T-cell (primary cell): ENCODE data around the gene PIEZO2. TPM values are rescaled to one million over a fixed set of nuclear protein-coding genes. Genes with fewer than 3 reads are reported as not detected.

Experiments used
- ATAC-seq, 4 experiments: fragments of 200-7000 bp in 3 of 4; fragments of 150-1000 bp in 1 of 4; cut with Tn5 transposase; replicated peaks in 1 of 4; 1 replicate in 3 of 4; 2 replicates in 1 of 4; pipeline ENCODE4 v1.10.0; 2021; ENCODE audit warnings: moderate library complexity in 3 of 4, mild to moderate bottlenecking in 2 of 4, moderate number of reproducible peaks in 1 of 4
- CTCF ChIA-PET, 2 donors: fragments of 300-600 bp; sonication (Branson Sonifier 250); formaldehyde crosslinking; loops; one replicate each; lab custom pipeline; 2022; ENCODE audit warnings: antibody characterized with exemption in 2 of 2; lab: Charles Lee
- POLR2A ChIA-PET, 2 donors: fragments of 300-600 bp; sonication (Branson Sonifier 250); formaldehyde crosslinking; loops; one replicate each; lab custom pipeline; 2022; ENCODE audit warnings: antibody characterized with exemption in 2 of 2; lab: Charles Lee
- DNase-seq, 35 experiments: peaks; one replicate each; pipeline versions ENCODE4 v3.0.0 to v3.0.0-alpha.2; 2013 to 2023
- H3K27ac ChIP-seq: one replicate; pipeline ENCODE4 v1.5.1; 2013; ENCODE audit warnings: low read length
- H3K27me3 ChIP-seq, 2 experiments: replicated peaks in 1 of 2; 1 replicate in 1 of 2; 2 replicates in 1 of 2; pipeline versions ENCODE4 v1.6.1 to v1.7.0; 2013; ENCODE audit warnings: low read length in 1 of 2, mixed read lengths in 1 of 2; ENCODE audit not compliant: control insufficient read depth in 2 of 2, insufficient read depth in 2 of 2; ENCODE audit errors: extremely low read depth in 1 of 2
- H3K36me3 ChIP-seq, 2 donors: 1 replicate in 1 of 2; 2 replicates in 1 of 2; pipeline versions ENCODE4 v1.6.1 to v1.7.0; 2013; ENCODE audit warnings: low read length in 1 of 2; ENCODE audit not compliant: control insufficient read depth in 2 of 2, insufficient read depth in 1 of 2; ENCODE audit errors: extremely low read depth in 1 of 2
- H3K4me1 ChIP-seq, 2 experiments: 1 replicate in 1 of 2; 2 replicates in 1 of 2; pipeline versions ENCODE4 v1.6.1 to v1.7.0; 2013; ENCODE audit warnings: low read length in 2 of 2, mixed read lengths in 1 of 2; ENCODE audit not compliant: insufficient read depth in 2 of 2, control insufficient read depth in 1 of 2; ENCODE audit errors: extremely low read depth in 1 of 2
- H3K4me3 ChIP-seq, 2 donors: 1 replicate in 1 of 2; 2 replicates in 1 of 2; pipeline versions ENCODE4 v1.5.1 to v1.7.0; 2013; ENCODE audit warnings: mild to moderate bottlenecking in 2 of 2, low read length in 1 of 2, moderate library complexity in 1 of 2; ENCODE audit not compliant: control insufficient read depth in 1 of 2; ENCODE audit errors: extremely low read depth in 1 of 2
- H3K9me3 ChIP-seq: 2 replicates; pipeline ENCODE4 v1.7.0; 2013
- H3K27ac Mint-ChIP-seq, 2 donors: one replicate each; pipeline ENCODE4 v1.8.0; 2020 to 2021; ENCODE audit warnings: mild to moderate bottlenecking in 2 of 2, mixed read lengths in 2 of 2
- H3K27me3 Mint-ChIP-seq, 2 donors: one replicate each; pipeline ENCODE4 v1.8.0; 2021 to 2022; ENCODE audit warnings: mixed read lengths in 2 of 2
- H3K36me3 Mint-ChIP-seq: one replicate; pipeline ENCODE4 v1.8.0; 2021; ENCODE audit warnings: mixed read lengths
- H3K4me1 Mint-ChIP-seq, 3 donors: one replicate each; pipeline ENCODE4 v1.8.0; 2020 to 2022; ENCODE audit warnings: mixed read lengths in 3 of 3, mild to moderate bottlenecking in 1 of 3
- H3K4me3 Mint-ChIP-seq, 3 donors: one replicate each; pipeline ENCODE4 v1.8.0; 2020 to 2022; ENCODE audit warnings: mild to moderate bottlenecking in 3 of 3, mixed read lengths in 3 of 3, moderate library complexity in 3 of 3
- H3K9me3 Mint-ChIP-seq, 3 donors: one replicate each; pipeline ENCODE4 v1.8.0; 2020 to 2022; ENCODE audit warnings: mixed read lengths in 3 of 3
- WGBS: methylation state at CpG from one replicate; pipeline ENCODE4 v1.1.5; 2013; ENCODE audit warnings: missing lambda C conversion rate; ENCODE audit not compliant: insufficient coverage; 5-methylcytosine and 5-hydroxymethylcytosine counted together
- total RNA-seq, 35 experiments: library from RNA in 6 of 35; stranded (reverse) in 6 of 35; fragments of 120-200 nt in 1 of 35; gene quantifications; one replicate each; pipeline versions ENCODE4 v1.2.1 to v1.2.4 and lab custom pipeline; 2013 to 2026

The PIEZO2 gene
- total RNA-seq, 5 donors from 2014 or later (not counting 1 experiment from before 2014, with no cell fraction given) = 0.05 to 0.90 (median 0.21) TPM; not detected in 1

GRCh38 chr18:10670856-10671255, 478.5 kb downstream of the PIEZO2 start:
- CTCF ChIA-PET = no interaction called here
- no peaks in the 10 kb centered on the region for H3K9me3 ChIP-seq
- POLR2A ChIA-PET = no interaction called here
- WGBS = 100% methylated on average over 1 of the region's 5 CpGs
- ATAC-seq = no peak
- no peak overlapping the region for H3K27ac Mint-ChIP-seq
- DNase-seq = no peak
- H3K4me3 Mint-ChIP-seq = no peak overlapping the region
- H3K36me3 ChIP-seq = no peaks in the 10 kb centered on the region
- no peak overlapping the region for H3K27ac ChIP-seq
- no peaks in the 10 kb centered on the region for H3K4me1 ChIP-seq
- no peaks in the 10 kb centered on the region for H3K9me3 Mint-ChIP-seq
- no peaks in the 10 kb centered on the region for H3K27me3 Mint-ChIP-seq
- no peaks in the 10 kb centered on the region for H3K36me3 Mint-ChIP-seq
- no peak overlapping the region for H3K4me3 ChIP-seq
- peaks cover 0 to 2% of the 10 kb centered on the region in 2 experiments for H3K27me3 ChIP-seq
- H3K4me1 Mint-ChIP-seq = no peaks in the 10 kb centered on the region

- no peak overlapping the region for H3K4me3 Mint-ChIP-seq
- H3K9me3 ChIP-seq = no peaks in the 10 kb centered on the region
- H3K4me3 ChIP-seq = no peak overlapping the region
- POLR2A ChIA-PET = no interaction called here
- WGBS = 92% methylated on average over 3 of the region's 7 CpGs
- no peaks in the 10 kb centered on the region for H3K36me3 ChIP-seq
- no peaks in the 10 kb centered on the region for H3K36me3 Mint-ChIP-seq
- H3K4me1 ChIP-seq = no peaks in the 10 kb centered on the region
- ATAC-seq (no peak), DNase-seq (no peak)
- no peak overlapping the region for H3K27ac ChIP-seq
- no peaks in the 10 kb centered on the region for H3K9me3 Mint-ChIP-seq
- no peak overlapping the region for H3K27ac Mint-ChIP-seq
- no peaks in the 10 kb centered on the region for H3K4me1 Mint-ChIP-seq
- H3K27me3 ChIP-seq = peaks cover 0 to 7% of the 10 kb centered on the region in 2 experiments
- CTCF ChIA-PET = no interaction called here
- H3K27me3 Mint-ChIP-seq = no peaks in the 10 kb centered on the region
Observed at GRCh38 chr18:10669441-10670100, 479.8 kb downstream of the PIEZO2 start.

GRCh38 chr18:10663750-10664149, 485.6 kb downstream of the PIEZO2 start:
- Histone ChIP-seq H3K27me3 (peaks cover 0 to 20% of the 10 kb centered on the region in 2 experiments), H3K27ac (no peak overlapping the region), H3K4me1 (no peaks in the 10 kb centered on the region), H3K36me3 (no peaks in the 10 kb centered on the region), H3K4me3 (no peak overlapping the region), H3K9me3 (no peaks in the 10 kb centered on the region)
- Mint-ChIP-seq H3K4me1 (no peaks in the 10 kb centered on the region), H3K36me3 (no peaks in the 10 kb centered on the region), H3K27me3 (peaks cover 4 to 15% of the 10 kb centered on the region in 2 donors), H3K9me3 (no peaks in the 10 kb centered on the region), H3K4me3 (no peak overlapping the region), H3K27ac (no peak overlapping the region)
- DNase-seq (no peak), ATAC-seq (no peak)
- POLR2A ChIA-PET = no interaction called here
- CTCF ChIA-PET = no interaction called here
- WGBS = no CpG with 5 or more reads among the region's 9 CpGs

GRCh38 chr18:10661317-10661716, 488.1 kb downstream of the PIEZO2 start:
- Mint-ChIP-seq H3K36me3 (no peaks in the 10 kb centered on the region), H3K4me1 (no peaks in the 10 kb centered on the region), H3K27me3 (peaks cover 4 to 15% of the 10 kb centered on the region in 2 donors), H3K4me3 (no peak overlapping the region), H3K9me3 (no peaks in the 10 kb centered on the region), H3K27ac (no peak overlapping the region)
- Histone ChIP-seq H3K9me3 (no peaks in the 10 kb centered on the region), H3K36me3 (no peaks in the 10 kb centered on the region), H3K27ac (no peak overlapping the region), H3K4me3 (no peak overlapping the region), H3K27me3 (peaks cover 0 to 20% of the 10 kb centered on the region in 2 experiments), H3K4me1 (no peaks in the 10 kb centered on the region)
- ATAC-seq (no peak), DNase-seq (no peak)
- no CpG with 5 or more reads among the region's 2 CpGs for WGBS
- ChIA-PET POLR2A (no interaction called here), CTCF (no interaction called here)

- no peak overlapping the region for H3K27ac ChIP-seq
- no peaks in the 10 kb centered on the region for H3K36me3 ChIP-seq
- H3K36me3 Mint-ChIP-seq = no peaks in the 10 kb centered on the region
- WGBS = 59% methylated on average over 5 of the region's 13 CpGs
- no peak overlapping the region for H3K27ac Mint-ChIP-seq
- no peak overlapping the region for H3K4me3 ChIP-seq
- H3K4me3 Mint-ChIP-seq = no peak overlapping the region
- H3K9me3 ChIP-seq = no peaks in the 10 kb centered on the region
- ChIA-PET POLR2A (no interaction called here), CTCF (no interaction called here)
- no peaks in the 10 kb centered on the region for H3K9me3 Mint-ChIP-seq
- DNase-seq (no peak), ATAC-seq (no peak)
- H3K27me3 Mint-ChIP-seq = peaks cover 4 to 15% of the 10 kb centered on the region in 2 donors
- H3K4me1 Mint-ChIP-seq = no peaks in the 10 kb centered on the region
- no peaks in the 10 kb centered on the region for H3K4me1 ChIP-seq
- peaks cover 0 to 15% of the 10 kb centered on the region in 2 experiments for H3K27me3 ChIP-seq
Observed at GRCh38 chr18:10660179-10660884, 489.0 kb downstream of the PIEZO2 start.

- ATAC-seq = no peak
Observed at GRCh38 chr18:10659594-10659993, 489.8 kb downstream of the PIEZO2 start.

More at GRCh38 chr18:10659594-10659993, 489.8 kb downstream of the PIEZO2 start:
- no peaks in the 10 kb centered on the region for H3K4me1 Mint-ChIP-seq
- H3K27me3 Mint-ChIP-seq = peaks cover 4 to 15% of the 10 kb centered on the region in 2 donors
- H3K27ac Mint-ChIP-seq = no peak overlapping the region
- Histone ChIP-seq H3K27ac (no peak overlapping the region), H3K4me1 (no peaks in the 10 kb centered on the region), H3K27me3 (peaks cover 0 to 14% of the 10 kb centered on the region in 2 experiments), H3K36me3 (no peaks in the 10 kb centered on the region), H3K9me3 (no peaks in the 10 kb centered on the region), H3K4me3 (no peak overlapping the region)
- WGBS = 20% methylated on average over 2 of the region's 5 CpGs
- H3K4me3 Mint-ChIP-seq = no peak overlapping the region
- H3K36me3 Mint-ChIP-seq = no peaks in the 10 kb centered on the region
- no peak for DNase-seq
- ChIA-PET CTCF (no interaction called here), POLR2A (no interaction called here)
- no peaks in the 10 kb centered on the region for H3K9me3 Mint-ChIP-seq
